Renal cortex interstitium (tissue), 15 donors: ENCODE data around the gene ASTN1. TPM values are rescaled to one million over a fixed set of nuclear protein-coding genes. Genes with fewer than 3 reads are reported as not detected.

ENCODE experiments used
- DNase-seq, 11 donors: peaks; one replicate each; pipeline ENCODE4 v3.0.0-alpha.2; 2013; ENCODE audit warnings: low read depth in 9 of 11, low spot score in 4 of 11; ENCODE audit errors: extremely low read depth in 1 of 11
- long read RNA-seq, 16 experiments: transcript quantifications; one replicate each; lab custom pipeline, GENCODE V29; 2026
- polyA plus RNA-seq, 3 donors: library from polyadenylated mRNA; unstranded; fragments of 120-200 nt; gene quantifications; one replicate each; pipeline ENCODE4 v1.2.1, GENCODE V29; 2013; ENCODE audit not compliant: insufficient read length in 3 of 3

The ASTN1 gene
- 1 to 10 TPM; 1.5 to 2.1 (median 1.5) TPM for polyA plus RNA-seq
- long read RNA-seq, donor 1: 0 reads
- long read RNA-seq, donor 2: 0 reads
- long read RNA-seq, donor 3: 0 reads
- long read RNA-seq, donor 4: 0 reads
- long read RNA-seq, donor 5: 0 reads
- long read RNA-seq, donor 6: 0 reads
- long read RNA-seq, donor 7: 0 reads
- long read RNA-seq, donor 8: 0 reads
- long read RNA-seq, donor 9: 0 reads
- long read RNA-seq, donor 10: 0 reads
- long read RNA-seq, donor 11: 0 reads
- long read RNA-seq, donor 12: 0 reads
- long read RNA-seq, donor 13: 0 reads
- long read RNA-seq, donor 14: 0 reads
- long read RNA-seq, donor 15: 0 reads
- long read RNA-seq, donor 16: 0 reads

GRCh38 chr1:177164380-177165068 is at the start of gene ASTN1:
ASTN1 (minus strand) TSS chr1:177164712; CDS start chr1:177164676, 36 bp downstream.
- DNase-seq: peak in 3 of 11 donors; percentile 17 to 51 (median 30)

GRCh38 chr1:177211231-177211630 is 46.7 kb upstream of the ASTN1 start:
- no peak for DNase-seq

- DNase-seq: no peak
Observed at GRCh38 chr1:177210071-177210470, 45.6 kb upstream of the ASTN1 start.

- DNase-seq: peak in 4 of 11 donors; percentile 17 to 37 (median 24)
Observed at GRCh38 chr1:177209357-177209756, 44.8 kb upstream of the ASTN1 start.

- no peak for DNase-seq
Observed at GRCh38 chr1:177208920-177209319, 44.4 kb upstream of the ASTN1 start.

- DNase-seq: no peak
Observed at GRCh38 chr1:177206831-177207355, 42.4 kb upstream of the ASTN1 start.

GRCh38 chr1:177200290-177200689 is 35.8 kb upstream of the ASTN1 start:
- DNase-seq: no peak

- no peak for DNase-seq
Observed at GRCh38 chr1:177198243-177198642, 33.7 kb upstream of the ASTN1 start.

GRCh38 chr1:177190308-177190970 is 25.9 kb upstream of the ASTN1 start:
- DNase-seq: no peak

- no peak for DNase-seq
Observed at GRCh38 chr1:177186639-177187038, 22.1 kb upstream of the ASTN1 start.

- no peak for DNase-seq
Observed at GRCh38 chr1:177185209-177185608, 20.7 kb upstream of the ASTN1 start.

GRCh38 chr1:177183836-177184235 is 19.3 kb upstream of the ASTN1 start:
- DNase-seq: no peak

- DNase-seq: peak in 8 of 11 donors; percentile 31 to 63 (median 56)
Observed at GRCh38 chr1:177181631-177182291, 17.2 kb upstream of the ASTN1 start.

GRCh38 chr1:177181280-177181630 is 16.7 kb upstream of the ASTN1 start:
- DNase-seq: no peak

GRCh38 chr1:177174921-177175634 is 10.6 kb upstream of the ASTN1 start:
- DNase-seq: no peak

GRCh38 chr1:177173976-177174375 is 9.5 kb upstream of the ASTN1 start:
- DNase-seq: no peak

- DNase-seq: no peak
Observed at GRCh38 chr1:177172866-177173265, 8.4 kb upstream of the ASTN1 start.

- no peak for DNase-seq
Observed at GRCh38 chr1:177172272-177172671, 7.8 kb upstream of the ASTN1 start.
